ENCODE data around the gene LRRC3B. TPM values are rescaled to one million over a fixed set of nuclear protein-coding genes. Genes with fewer than 3 reads are reported as not detected.

The LRRC3B gene
- total and polyA plus RNA-seq, 2 donors (not counting 3 experiments of a cell fraction or from before 2014, with no cell fraction given): not detected

GRCh38 chr3:26588931-26589330, 33.6 kb upstream of the LRRC3B start:
- intact Hi-C loops (cut with micrococcal nuclease) (no loop called here), dilution Hi-C loops (cut with MboI; ENCODE audit: extremely low pct_ligation_motif_present, low sequenced_read_pairs) (no loop called here)
- Histone ChIP-seq H3K9me1 (replicated peaks; ENCODE audit: control insufficient read depth, extremely low read depth, insufficient read depth, low read length) (no peaks in the 10 kb centered on the region), H3K27me3 (ENCODE audit: control insufficient read depth in 2 of 2, insufficient read depth in 2 of 2, low read length in 2 of 2) (no peaks in the 10 kb centered on the region), H2AFZ (ENCODE audit: low read depth, low read length) (no peak overlapping the region), H3K4me2 (ENCODE audit: insufficient read depth, low read length) (no peak overlapping the region), H3K4me1 (ENCODE audit: control insufficient read depth, extremely low read depth, insufficient read depth, low read length) (no peaks in the 10 kb centered on the region), H4K20me1 (replicated peaks; ENCODE audit: control insufficient read depth, extremely low read depth, insufficient read depth, low read length) (no peaks in the 10 kb centered on the region), H3K36me3 (ENCODE audit: control insufficient read depth in 2 of 2, extremely low read depth in 1 of 2, insufficient read depth in 2 of 2, low read length in 2 of 2) (no peaks in the 10 kb centered on the region), H3K79me2 (ENCODE audit: control insufficient read depth, insufficient read depth, low read length) (no peaks in the 10 kb centered on the region), H3K27ac (ENCODE audit: insufficient read depth, low read depth, low read length) (no peak overlapping the region), H3K9ac (replicated peaks; ENCODE audit: extremely low read depth, insufficient read depth, low read length) (no peak overlapping the region), H3K9me3 (replicated peaks; ENCODE audit: control insufficient read depth, insufficient read depth, low read length) (peaks cover 5% of the 10 kb centered on the region), H3K4me3 (replicated peaks in 1 of 3; ENCODE audit: insufficient read depth in 1 of 3, low read depth in 1 of 3, low read length in 3 of 3) (no peak overlapping the region)
- CTCF ChIA-PET: no interaction called here
- BruUV-seq (replicated peaks): no TSS peak
- POLR2A ChIA-PET: no interaction called here
- FAIRE-seq (no peak), DNase-seq (ENCODE audit: low read depth, low spot score) (no peak)
- TF ChIP-seq MYC (IDR thresholded peaks at IDR 0.05; ENCODE audit: low read depth, low read length) (no peak), POLR2A (IDR thresholded peaks at IDR 0.05; ENCODE audit: low read depth, low read length) (no peak), FOS (IDR thresholded peaks at IDR 0.05; ENCODE audit: borderline replicate concordance, insufficient read depth, low read length) (no peak), EZH2 (IDR thresholded peaks at IDR 0.05; ENCODE audit: borderline replicate concordance, low read depth, low read length, severe bottlenecking) (no peak), MAX (IDR thresholded peaks at IDR 0.05; ENCODE audit: insufficient read depth, insufficient read length) (no peak), GATA2 (IDR thresholded peaks at IDR 0.05; ENCODE audit: insufficient read depth, insufficient read length, low read depth, low read length) (no peak), CTCF (IDR thresholded peaks at IDR 0.05; ENCODE audit: extremely low read depth in 1 of 2, insufficient read depth in 1 of 2, low read depth in 1 of 2, low read length in 2 of 2) (no peak)

Measured in endothelial cell of umbilical vein (primary cell).